ENCODE measurements around the gene SLC39A11. TPM values are rescaled to one million over a fixed set of nuclear protein-coding genes. Genes with fewer than 3 reads are reported as not detected.

SLC39A11 gene
- total and polyA plus RNA-seq, 4 donors = 18.9 to 44.9 (median 28.2) TPM

GRCh38 chr17:73107191-73107590 is 14.7 kb upstream of the SLC39A11 start (continued):
- TF ChIP-seq MAX (IDR thresholded peaks at IDR 0.05) (no peak), RXRA (IDR thresholded peaks at IDR 0.05) (no peak), JUND (IDR thresholded peaks at IDR 0.05) (no peak), NR2F2 (IDR thresholded peaks at IDR 0.05) (no peak), FOXA2 (IDR thresholded peaks at IDR 0.05) (no peak)

GRCh38 chr17:73105431-73105830 is 12.9 kb upstream of the SLC39A11 start:
- TF ChIP-seq GABPA (IDR thresholded peaks at IDR 0.05 in 1 of 2, conservative IDR thresholded peaks at IDR 0.05 in 1 of 2) = no peak
- TF ChIP-seq ZBTB33 (IDR thresholded peaks at IDR 0.05) = no peak
- TF ChIP-seq NR2F2 (IDR thresholded peaks at IDR 0.05) = no peak
- no peak for TF ChIP-seq EGR1 (IDR thresholded peaks at IDR 0.05; ENCODE audit: low read depth in 2 of 2)
- no peak for TF ChIP-seq CTCF (IDR thresholded peaks at IDR 0.05; ENCODE audit: low read depth, low read length, missing input control)
- no peak for TF ChIP-seq JUND (IDR thresholded peaks at IDR 0.05)
- no peak for TF ChIP-seq SP1 (IDR thresholded peaks at IDR 0.05)
- TF ChIP-seq HNF4G (IDR thresholded peaks at IDR 0.05) = no peak
- TF ChIP-seq ATF3 (IDR thresholded peaks at IDR 0.05) = no peak
- TF ChIP-seq RAD21 (IDR thresholded peaks at IDR 0.05) = no peak
- no peak for TF ChIP-seq REST (IDR thresholded peaks at IDR 0.05)
- no peak for TF ChIP-seq FOXA2 (IDR thresholded peaks at IDR 0.05)
- no peak for TF ChIP-seq RXRA (IDR thresholded peaks at IDR 0.05)
- TF ChIP-seq HNF4A (conservative IDR thresholded peaks at IDR 0.05) = no peak
- TF ChIP-seq FOXA1 (IDR thresholded peaks at IDR 0.05) = no peak
- no peak for TF ChIP-seq MAX (IDR thresholded peaks at IDR 0.05)
- TF ChIP-seq TAF1 (conservative IDR thresholded peaks at IDR 0.05) = no peak
- no peak for TF ChIP-seq YY1 (IDR thresholded peaks at IDR 0.05)
- 84% methylated on average over 1 of the region's 1 CpG for WGBS

More at GRCh38 chr17:73105431-73105830, 12.9 kb upstream of the SLC39A11 start:
- H3K36me3 ChIP-seq (ENCODE audit: control insufficient read depth in 4 of 4, insufficient read depth in 3 of 4, low read depth in 1 of 4, low read length in 3 of 4) = no peaks in the 10 kb centered on the region
- H3K9ac ChIP-seq (ENCODE audit: low read depth in 1 of 2, low read length in 2 of 2) = no peak overlapping the region
- H3K4me3 ChIP-seq (ENCODE audit: low read depth in 1 of 3, low read length in 3 of 3) = no peak overlapping the region
- H3K4me1 ChIP-seq (ENCODE audit: control insufficient read depth in 4 of 4, insufficient read depth in 4 of 4, low read length in 3 of 4) = no peaks in the 10 kb centered on the region
- no peak for DNase-seq (ENCODE audit: low spot score)
- H3K9me3 ChIP-seq (ENCODE audit: control insufficient read depth in 4 of 4, low read length in 3 of 4) = no peaks in the 10 kb centered on the region
- H3K27me3 ChIP-seq (ENCODE audit: control insufficient read depth in 4 of 4, insufficient read depth in 4 of 4, low read length in 3 of 4) = no peaks in the 10 kb centered on the region
- no peak overlapping the region for H3K27ac ChIP-seq (ENCODE audit: low read depth in 1 of 2, low read length in 2 of 2)
